ENCODE results near the gene MPV17L.
"Not testable (repeated sequence)": the region's sequence is repeated elsewhere in the genome, so short reads cannot be mapped to it uniquely, and the experiment has no call there.

The MPV17L gene

GRCh38 chr16:15454933-15455332 lies 59.4 kb downstream of the MPV17L start:
- H3K4me1 ChIP-seq (ENCODE audit: control insufficient read depth, low read depth, low read length); H3K27ac ChIP-seq (ENCODE audit: low read length); H3K27me3 ChIP-seq (ENCODE audit: control insufficient read depth, insufficient read depth, low read length); H3K4me3 ChIP-seq (ENCODE audit: low read length); H3K9ac ChIP-seq (ENCODE audit: low read length); H3K36me3 ChIP-seq (ENCODE audit: control insufficient read depth, low read depth, low read length); H3K9me3 ChIP-seq (ENCODE audit: control insufficient read depth, low read depth, low read length): not testable (repeated sequence)

- Histone ChIP-seq H3K4me1 (ENCODE audit: control insufficient read depth, low read depth, low read length) (no peaks in the 10 kb centered on the region), H3K27me3 (ENCODE audit: control insufficient read depth, insufficient read depth, low read length) (no peaks in the 10 kb centered on the region), H3K27ac (ENCODE audit: low read length) (no peak overlapping the region), H3K36me3 (ENCODE audit: control insufficient read depth, low read depth, low read length) (no peaks in the 10 kb centered on the region), H3K9ac (ENCODE audit: low read length) (no peak overlapping the region), H3K9me3 (ENCODE audit: control insufficient read depth, low read depth, low read length) (no peaks in the 10 kb centered on the region), H3K4me3 (ENCODE audit: low read length) (no peak overlapping the region)
Observed at GRCh38 chr16:15457400-15457799, 61.8 kb downstream of the MPV17L start.

- H3K27ac ChIP-seq (ENCODE audit: low read length), result no peak overlapping the region
Observed at GRCh38 chr16:15457958-15458357, 62.4 kb downstream of the MPV17L start.

GRCh38 chr16:15459791-15460190 lies 64.2 kb downstream of the MPV17L start:
- no peak overlapping the region for H3K4me3 ChIP-seq (ENCODE audit: low read length)
- H3K27ac ChIP-seq (ENCODE audit: low read length), result no peak overlapping the region
- H3K9me3 ChIP-seq (ENCODE audit: control insufficient read depth, low read depth, low read length), result no peaks in the 10 kb centered on the region
- no peaks in the 10 kb centered on the region for H3K4me1 ChIP-seq (ENCODE audit: control insufficient read depth, low read depth, low read length)
- no peaks in the 10 kb centered on the region for H3K27me3 ChIP-seq (ENCODE audit: control insufficient read depth, insufficient read depth, low read length)
- no peaks in the 10 kb centered on the region for H3K36me3 ChIP-seq (ENCODE audit: control insufficient read depth, low read depth, low read length)
- no peak overlapping the region for H3K9ac ChIP-seq (ENCODE audit: low read length)

More at GRCh38 chr16:15457958-15458357, 62.4 kb downstream of the MPV17L start:
- Histone ChIP-seq H3K9me3 (ENCODE audit: control insufficient read depth, low read depth, low read length) (no peaks in the 10 kb centered on the region), H3K4me1 (ENCODE audit: control insufficient read depth, low read depth, low read length) (no peaks in the 10 kb centered on the region), H3K9ac (ENCODE audit: low read length) (no peak overlapping the region), H3K27me3 (ENCODE audit: control insufficient read depth, insufficient read depth, low read length) (no peaks in the 10 kb centered on the region), H3K4me3 (ENCODE audit: low read length) (no peak overlapping the region), H3K36me3 (ENCODE audit: control insufficient read depth, low read depth, low read length) (no peaks in the 10 kb centered on the region)

GRCh38 chr16:15460601-15461000 lies 65.0 kb downstream of the MPV17L start:
- Histone ChIP-seq H3K27me3 (ENCODE audit: control insufficient read depth, insufficient read depth, low read length) (no peaks in the 10 kb centered on the region), H3K4me1 (ENCODE audit: control insufficient read depth, low read depth, low read length) (no peaks in the 10 kb centered on the region), H3K36me3 (ENCODE audit: control insufficient read depth, low read depth, low read length) (no peaks in the 10 kb centered on the region), H3K9me3 (ENCODE audit: control insufficient read depth, low read depth, low read length) (no peaks in the 10 kb centered on the region), H3K9ac (ENCODE audit: low read length) (no peak overlapping the region), H3K4me3 (ENCODE audit: low read length) (no peak overlapping the region), H3K27ac (ENCODE audit: low read length) (no peak overlapping the region)

- Histone ChIP-seq H3K4me1 (ENCODE audit: control insufficient read depth, low read depth, low read length) (no peaks in the 10 kb centered on the region), H3K27ac (ENCODE audit: low read length) (no peak overlapping the region), H3K4me3 (ENCODE audit: low read length) (no peak overlapping the region), H3K9ac (ENCODE audit: low read length) (no peak overlapping the region), H3K9me3 (ENCODE audit: control insufficient read depth, low read depth, low read length) (no peaks in the 10 kb centered on the region), H3K27me3 (ENCODE audit: control insufficient read depth, insufficient read depth, low read length) (no peaks in the 10 kb centered on the region), H3K36me3 (ENCODE audit: control insufficient read depth, low read depth, low read length) (no peaks in the 10 kb centered on the region)
Observed at GRCh38 chr16:15461376-15461775, 65.8 kb downstream of the MPV17L start.
